H1 (cell line): ENCODE data around the gene POU4F1.

ENCODE experiments used
- CREB1 ChIP-seq: IDR thresholded peaks from 2 replicates; pipeline ENCODE4 v1.6.1; 2012; ENCODE audit warnings: inconsistent platforms
- CTCF ChIP-seq, 3 experiments: IDR thresholded peaks; 1 replicate in 2 of 3; 2 replicates in 1 of 3; pipeline versions ENCODE4 v1.5.1 to v1.6.1; 2011; ENCODE audit warnings: low read length in 3 of 3, mild to moderate bottlenecking in 3 of 3, inconsistent platforms in 2 of 3, low read depth in 1 of 3, moderate library complexity in 1 of 3; ENCODE audit not compliant: insufficient read depth in 1 of 3; ENCODE audit errors: control extremely low read depth in 1 of 3
- EGR1 ChIP-seq: IDR thresholded peaks from 2 replicates; pipeline ENCODE4 v1.6.1; 2011; ENCODE audit warnings: low read depth, low read length, borderline replicate concordance
- EZH2 ChIP-seq: fragments of 200-600 bp; sonication (generic); IDR thresholded peaks from 2 replicates; pipeline ENCODE4 v1.7.1; 2012; ENCODE audit warnings: low read depth, mild to moderate bottlenecking, moderate library complexity, low read length, inconsistent platforms; ENCODE audit not compliant: severe bottlenecking
- MAX ChIP-seq: IDR thresholded peaks from 2 replicates; pipeline ENCODE4 v1.6.1; 2012; ENCODE audit warnings: inconsistent platforms
- POLR2A ChIP-seq, 2 experiments: IDR thresholded peaks; 1 replicate in 1 of 2; 2 replicates in 1 of 2; pipeline ENCODE4 v1.6.1; 2011; ENCODE audit warnings: low read depth in 2 of 2, low read length in 2 of 2, mild to moderate bottlenecking in 2 of 2; ENCODE audit errors: control extremely low read depth in 1 of 2
- POLR2AphosphoS5 ChIP-seq: IDR thresholded peaks from 2 replicates; pipeline ENCODE4 v1.6.1; 2011; ENCODE audit warnings: low read depth, low read length
- RAD21 ChIP-seq, 2 experiments: IDR thresholded peaks in 1 of 2; conservative IDR thresholded peaks in 1 of 2; 2 replicates each; pipeline ENCODE4 v1.6.1; 2011; ENCODE audit warnings: low read depth in 2 of 2, low read length in 2 of 2, improper control_type of control experiment in 1 of 2, inconsistent platforms in 1 of 2, mild to moderate bottlenecking in 1 of 2, moderate library complexity in 1 of 2
- SP4 ChIP-seq: IDR thresholded peaks from 2 replicates; pipeline ENCODE4 v1.6.1; 2012; ENCODE audit warnings: low read length, inconsistent platforms
- TAF7 ChIP-seq: optimal IDR thresholded peaks from 2 replicates; pipeline ENCODE3; 2011; ENCODE audit warnings: low read depth, mild to moderate bottlenecking, inconsistent platforms, low read length, moderate library complexity, borderline replicate concordance
- TBP ChIP-seq: IDR thresholded peaks from 2 replicates; pipeline ENCODE4 v1.6.1; 2011; ENCODE audit warnings: low read depth, low read length, improper control_type of control experiment

- TF ChIP-seq POLR2AphosphoS5 (no peak), CTCF (IDR thresholded peaks at IDR 0.05; ENCODE audit: control extremely low read depth in 1 of 3, insufficient read depth in 1 of 3, low read depth in 1 of 3, low read length in 3 of 3) (no peak), EZH2 (peak; percentile 38), POLR2A (IDR thresholded peaks at IDR 0.05; ENCODE audit: control extremely low read depth in 1 of 2, low read depth in 2 of 2, low read length in 2 of 2) (no peak), CREB1 (no peak), SP4 (no peak), EGR1 (no peak), TBP (peak; percentile 31; the same call in 1 of the 2 replicates), TAF7 (no peak), MAX (0 out of 2 replicates have a peak, but pooled peaks have one; percentile 19), RAD21 (IDR thresholded peaks at IDR 0.05 in 1 of 2, conservative IDR thresholded peaks at IDR 0.05 in 1 of 2; ENCODE audit: low read depth in 2 of 2, low read length in 2 of 2) (no peak)
Measured at GRCh38 chr13:78595495-78596398, 7.6 kb downstream of the POU4F1 start.
